B cell (primary cell): ENCODE results near the gene GLTP. TPM values are rescaled to one million over a fixed set of nuclear protein-coding genes. Genes with fewer than 3 reads are reported as not detected.
A peak's percentile ranks its signal among the peaks of the same experiment; 100 is the strongest.

ENCODE experiments used
- ATAC-seq: fragments of 200-7000 bp; cut with Tn5 transposase; one replicate; pipeline ENCODE4 v1.10.0; 2021; ENCODE audit warnings: low read depth, mild to moderate bottlenecking, moderate number of reproducible peaks, moderate library complexity
- CTCF ChIA-PET: fragments of 350-600 bp; sonication (Branson Sonifier 250); formaldehyde crosslinking; loops from one replicate; lab custom pipeline; 2021; ENCODE audit warnings: antibody characterized with exemption, inconsistent platforms; lab: Charles Lee
- POLR2A ChIA-PET: fragments of 350-600 bp; sonication (Branson Sonifier 250); formaldehyde crosslinking; loops from one replicate; lab custom pipeline; 2021; ENCODE audit warnings: antibody characterized with exemption; lab: Charles Lee
- DNase-seq: peaks from one replicate; pipeline ENCODE4 v3.0.0; 2013
- H2AFZ ChIP-seq: 2 replicates; pipeline ENCODE4 v1.6.1; 2012; ENCODE audit warnings: mild to moderate bottlenecking, low read depth, low read length; ENCODE audit not compliant: insufficient read depth, poor library complexity, severe bottlenecking
- H3K27ac ChIP-seq, 2 donors: 1 replicate in 1 of 2; 2 replicates in 1 of 2; pipeline ENCODE4 v1.5.1; 2012 to 2013; ENCODE audit warnings: low read length in 2 of 2, mild to moderate bottlenecking in 2 of 2, moderate library complexity in 1 of 2
- H3K27me3 ChIP-seq, 4 experiments: fragments of 200-600 bp in 1 of 4; sonication (generic) in 1 of 4; replicated peaks in 1 of 4; 1 replicate in 2 of 4; 2 replicates in 2 of 4; pipeline versions ENCODE4 v1.6.1 to v1.7.0; 2013 to 2016; ENCODE audit warnings: low read length in 3 of 4, mild to moderate bottlenecking in 2 of 4, mixed read lengths in 1 of 4, moderate library complexity in 1 of 4; ENCODE audit not compliant: insufficient read depth in 4 of 4, control insufficient read depth in 3 of 4; ENCODE audit errors: control extremely low read depth in 1 of 4
- H3K36me3 ChIP-seq, 2 experiments: replicated peaks in 1 of 2; 1 replicate in 1 of 2; 2 replicates in 1 of 2; pipeline versions ENCODE4 v1.6.1 to v1.7.1; 2013; ENCODE audit warnings: low read length in 1 of 2; ENCODE audit not compliant: insufficient read depth in 2 of 2, control insufficient read depth in 1 of 2; ENCODE audit errors: control extremely low read depth in 1 of 2, extremely low read depth in 1 of 2
- H3K4me1 ChIP-seq, 2 donors: fragments of 200-600 bp in 1 of 2; sonication (generic) in 1 of 2; 1 replicate in 1 of 2; 2 replicates in 1 of 2; pipeline versions ENCODE4 v1.5.1 to v1.6.1; 2013 to 2017; ENCODE audit warnings: low read length in 2 of 2; ENCODE audit not compliant: control insufficient read depth in 2 of 2, insufficient read depth in 2 of 2
- H3K4me2 ChIP-seq: replicated peaks from 2 replicates; pipeline ENCODE3; 2012; ENCODE audit warnings: mild to moderate bottlenecking, low read depth, low read length; ENCODE audit not compliant: poor library complexity, severe bottlenecking
- H3K4me3 ChIP-seq, 5 experiments: fragments of 200-600 bp in 1 of 5; sonication (generic) in 1 of 5; 1 replicate in 3 of 5; 2 replicates in 2 of 5; pipeline versions ENCODE4 v1.5.1 to v1.7.0; 2011 to 2016; ENCODE audit warnings: low read length in 4 of 5, mild to moderate bottlenecking in 4 of 5, low read depth in 2 of 5, control low read depth in 1 of 5, moderate library complexity in 1 of 5; ENCODE audit not compliant: insufficient read depth in 1 of 5; ENCODE audit errors: control extremely low read depth in 1 of 5, extremely low read depth in 1 of 5
- H3K79me2 ChIP-seq: fragments of 200-600 bp; sonication (generic); one replicate; pipeline ENCODE4 v1.6.0; 2016; ENCODE audit warnings: low read length; ENCODE audit not compliant: control insufficient read depth, insufficient read depth
- H3K9ac ChIP-seq: fragments of 200-600 bp; sonication (generic); 2 replicates; pipeline ENCODE4 v1.6.1; 2017; ENCODE audit warnings: mild to moderate bottlenecking, low read length, moderate library complexity
- H3K9me3 ChIP-seq, 3 donors: one replicate each; pipeline versions ENCODE4 v1.6.1 to v1.7.1; 2013; ENCODE audit warnings: low read length in 2 of 3; ENCODE audit not compliant: control insufficient read depth in 2 of 3, insufficient read depth in 1 of 3; ENCODE audit errors: control extremely low read depth in 1 of 3
- H4K20me1 ChIP-seq: 2 replicates; pipeline ENCODE4 v1.6.0; 2012; ENCODE audit warnings: mild to moderate bottlenecking, low read length; ENCODE audit not compliant: insufficient read depth, control insufficient read depth, poor library complexity, severe bottlenecking
- H3K27ac Mint-ChIP-seq: one replicate; pipeline ENCODE4 v1.8.0; 2021; ENCODE audit warnings: mixed read lengths
- H3K27me3 Mint-ChIP-seq: one replicate; pipeline ENCODE4 v1.8.0; 2021; ENCODE audit warnings: mixed read lengths
- H3K4me1 Mint-ChIP-seq: one replicate; pipeline ENCODE4 v1.8.0; 2021; ENCODE audit warnings: mixed read lengths
- H3K4me3 Mint-ChIP-seq: one replicate; pipeline ENCODE4 v1.8.0; 2021; ENCODE audit warnings: mixed read lengths
- H3K9me3 Mint-ChIP-seq: one replicate; pipeline ENCODE4 v1.8.0; 2022; ENCODE audit warnings: mixed read lengths; ENCODE audit not compliant: insufficient read depth
- CTCF ChIP-seq: fragments of 200-600 bp; IDR thresholded peaks from one replicate; pipeline ENCODE4 v1.8.0; 2022; ENCODE audit warnings: antibody characterized with exemption, mild to moderate bottlenecking
- EZH2 ChIP-seq: IDR thresholded peaks from 2 replicates; pipeline ENCODE4 v1.6.1; 2012; ENCODE audit warnings: borderline replicate concordance, low read depth, mild to moderate bottlenecking, moderate library complexity, low read length; ENCODE audit not compliant: insufficient read depth, poor library complexity, severe bottlenecking
- WGBS: methylation state at CpG from one replicate; pipeline ENCODE4 v1.1.5; 2013; ENCODE audit warnings: missing lambda C conversion rate; ENCODE audit not compliant: insufficient coverage; 5-methylcytosine and 5-hydroxymethylcytosine counted together
- intact Hi-C: fragments of 100-400 bp; cut with micrococcal nuclease; formaldehyde crosslinking; loops from one replicate; pipeline ENCODE4 v1.10.0; 2022
- polyA plus RNA-seq: library from polyadenylated mRNA; depleted of rRNA; stranded (reverse); fragments of >200 nt; gene quantifications from 2 replicates; pipeline ENCODE4 v1.2.3, GENCODE V29; 2012
- total RNA-seq, 2 donors: library from RNA; stranded (reverse); fragments of 120-200 nt in 1 of 2; gene quantifications; 1 replicate in 1 of 2; 2 replicates in 1 of 2; pipeline versions ENCODE4 v1.2.3 to v1.2.4, GENCODE V29; 2013 to 2022

The GLTP gene
- total and polyA plus RNA-seq, 2 donors (not counting 1 experiment from before 2014, with no cell fraction given) = 18.7 to 24.9 TPM

- H3K27ac ChIP-seq = no peak overlapping the region
- H3K4me2 ChIP-seq = no peak overlapping the region
- no peaks in the 10 kb centered on the region for H3K9me3 ChIP-seq
- H3K79me2 ChIP-seq = peaks cover 6% of the 10 kb centered on the region
- Mint-ChIP-seq H3K4me1 (peaks cover 26% of the 10 kb centered on the region), H3K4me3 (no peak overlapping the region), H3K9me3 (no peaks in the 10 kb centered on the region), H3K27ac (peak overlapping the region; percentile 32), H3K27me3 (no peaks in the 10 kb centered on the region)
- no peaks in the 10 kb centered on the region for H3K27me3 ChIP-seq
- H4K20me1 ChIP-seq = no peaks in the 10 kb centered on the region
- no peak overlapping the region for H3K4me3 ChIP-seq
- no peak overlapping the region for H3K9ac ChIP-seq
- H2AFZ ChIP-seq = no peak overlapping the region
- DNase-seq (no peak), ATAC-seq (no peak)
- ChIA-PET CTCF (interaction anchor here (0.6 kb wide), 1 partner anchor 39 kb away, joined by 3 read pairs; no protein-coding TSS in a partner anchor), POLR2A (interaction anchor here (0.6 kb wide), 2 partner anchors 9 to 13 kb away, joined by 3 to 4 read pairs; no protein-coding TSS in a partner anchor)
- no peaks in the 10 kb centered on the region for H3K36me3 ChIP-seq
- intact Hi-C loops = no loop called here
- 53% methylated on average over 2 of the region's 4 CpGs for WGBS
- H3K4me1 ChIP-seq = peaks cover 24 to 32% of the 10 kb centered on the region in 2 donors
- no peak for TF ChIP-seq EZH2
- no peak for TF ChIP-seq CTCF
These were observed 14.6 kb upstream of the GLTP start for GRCh38 chr12:109894939-109895338.

GRCh38 chr12:109893261-109893995 is 13.1 kb upstream of the GLTP start:
- H3K9me3 Mint-ChIP-seq = no peaks in the 10 kb centered on the region
- Histone ChIP-seq H3K4me3 (no peak overlapping the region), H3K4me2 (peak overlapping the region; percentile 43), H3K4me1 (peaks cover 36 to 40% of the 10 kb centered on the region in 2 donors), H3K27me3 (no peaks in the 10 kb centered on the region), H3K27ac (peak overlapping the region; percentile 11 to 73), H2AFZ (no peak overlapping the region), H3K36me3 (no peaks in the 10 kb centered on the region), H3K79me2 (no peaks in the 10 kb centered on the region), H3K9me3 (no peaks in the 10 kb centered on the region), H3K9ac (no peak overlapping the region), H4K20me1 (no peaks in the 10 kb centered on the region)
- CTCF ChIA-PET = no interaction called here
- H3K4me1 Mint-ChIP-seq = peaks cover 40% of the 10 kb centered on the region
- H3K27ac Mint-ChIP-seq = peak overlapping the region; percentile 50
- intact Hi-C loops = no loop called here
- 77% methylated on average over 3 of the region's 7 CpGs for WGBS
- POLR2A ChIA-PET = interaction anchor here (0.7 to 0.9 kb wide), 2 partner anchors 28 to 1622 kb away, joined by 3 to 4 read pairs; no protein-coding TSS in a partner anchor
- no peak overlapping the region for H3K4me3 Mint-ChIP-seq
- TF ChIP-seq EZH2 (no peak), CTCF (no peak)
- H3K27me3 Mint-ChIP-seq = no peaks in the 10 kb centered on the region
- peak; percentile 32 for DNase-seq
- ATAC-seq = peak; percentile 25
